ENCODE results near the gene EHD1.

GRCh38 chr11:64833198-64833502 is 45.3 kb downstream of the EHD1 start:
- TF ChIP-seq SP1 (IDR thresholded peaks at IDR 0.05; ENCODE audit: low read depth, low read length) = no peak
- TF ChIP-seq TCF12 (IDR thresholded peaks at IDR 0.05; ENCODE audit: low read depth, low read length) = no peak
- TF ChIP-seq, protein P1, sequence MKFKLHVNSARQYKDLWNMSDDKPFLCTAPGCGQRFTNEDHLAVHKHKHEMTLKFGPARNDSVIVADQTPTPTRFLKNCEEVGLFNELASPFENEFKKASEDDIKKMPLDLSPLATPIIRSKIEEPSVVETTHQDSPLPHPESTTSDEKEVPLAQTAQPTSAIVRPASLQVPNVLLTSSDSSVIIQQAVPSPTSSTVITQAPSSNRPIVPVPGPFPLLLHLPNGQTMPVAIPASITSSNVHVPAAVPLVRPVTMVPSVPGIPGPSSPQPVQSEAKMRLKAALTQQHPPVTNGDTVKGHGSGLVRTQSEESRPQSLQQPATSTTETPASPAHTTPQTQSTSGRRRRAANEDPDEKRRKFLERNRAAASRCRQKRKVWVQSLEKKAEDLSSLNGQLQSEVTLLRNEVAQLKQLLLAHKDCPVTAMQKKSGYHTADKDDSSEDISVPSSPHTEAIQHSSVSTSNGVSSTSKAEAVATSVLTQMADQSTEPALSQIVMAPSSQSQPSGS (IDR thresholded peaks at IDR 0.05; ENCODE audit: low read length) = no peak
- no peak for TF ChIP-seq ATF3 (IDR thresholded peaks at IDR 0.05; ENCODE audit: insufficient read depth, low read depth, low read length)
- TF ChIP-seq POLR2AphosphoS5 (IDR thresholded peaks at IDR 0.05; ENCODE audit: low read depth, low read length) = no peak
- TF ChIP-seq, protein P2, sequence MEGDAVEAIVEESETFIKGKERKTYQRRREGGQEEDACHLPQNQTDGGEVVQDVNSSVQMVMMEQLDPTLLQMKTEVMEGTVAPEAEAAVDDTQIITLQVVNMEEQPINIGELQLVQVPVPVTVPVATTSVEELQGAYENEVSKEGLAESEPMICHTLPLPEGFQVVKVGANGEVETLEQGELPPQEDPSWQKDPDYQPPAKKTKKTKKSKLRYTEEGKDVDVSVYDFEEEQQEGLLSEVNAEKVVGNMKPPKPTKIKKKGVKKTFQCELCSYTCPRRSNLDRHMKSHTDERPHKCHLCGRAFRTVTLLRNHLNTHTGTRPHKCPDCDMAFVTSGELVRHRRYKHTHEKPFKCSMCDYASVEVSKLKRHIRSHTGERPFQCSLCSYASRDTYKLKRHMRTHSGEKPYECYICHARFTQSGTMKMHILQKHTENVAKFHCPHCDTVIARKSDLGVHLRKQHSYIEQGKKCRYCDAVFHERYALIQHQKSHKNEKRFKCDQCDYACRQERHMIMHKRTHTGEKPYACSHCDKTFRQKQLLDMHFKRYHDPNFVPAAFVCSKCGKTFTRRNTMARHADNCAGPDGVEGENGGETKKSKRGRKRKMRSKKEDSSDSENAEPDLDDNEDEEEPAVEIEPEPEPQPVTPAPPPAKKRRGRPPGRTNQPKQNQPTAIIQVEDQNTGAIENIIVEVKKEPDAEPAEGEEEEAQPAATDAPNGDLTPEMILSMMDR (IDR thresholded peaks at IDR 0.05; ENCODE audit: control extremely low read depth in 1 of 3, insufficient read depth in 1 of 3, low read depth in 1 of 3, low read length in 3 of 3) = no peak
- TF ChIP-seq CBX5 (IDR thresholded peaks at IDR 0.05; ENCODE audit: low read depth, low read length) = no peak
